ENCODE data around the gene CYP4A11.

- TF ChIP-seq CTCF (IDR thresholded peaks at IDR 0.05; ENCODE audit: extremely low read depth in 1 of 2, insufficient read depth in 1 of 2, low read depth in 1 of 2, low read length in 2 of 2) (no peak), JUN (IDR thresholded peaks at IDR 0.05; ENCODE audit: borderline replicate concordance, insufficient read depth, insufficient read length, low read depth) (no peak), EZH2 (IDR thresholded peaks at IDR 0.05; ENCODE audit: borderline replicate concordance, low read depth, low read length, severe bottlenecking) (no peak), POLR2A (IDR thresholded peaks at IDR 0.05; ENCODE audit: low read depth, low read length) (no peak), FOS (IDR thresholded peaks at IDR 0.05; ENCODE audit: borderline replicate concordance, insufficient read depth, low read length) (no peak)
These were observed 42.0 kb upstream of the CYP4A11 start for GRCh38 chr1:46983166-46983829.

All from endothelial cell of umbilical vein (primary cell).